Left lung (tissue), 10 donors: ENCODE data around the gene CACNA1S. TPM values are rescaled to one million over a fixed set of nuclear protein-coding genes. Genes with fewer than 3 reads are reported as not detected.
A peak's percentile ranks its signal among the peaks of the same experiment; 100 is the strongest.

Experiments
- ATAC-seq: fragments of 200-7000 bp; cut with Tn5 transposase; one replicate; pipeline ENCODE4 v1.9.1; 2020; ENCODE audit warnings: moderate library complexity
- DNase-seq, 4 donors: peaks; one replicate each; pipeline ENCODE4 v3.0.0-alpha.2; 2013 to 2020
- H3K27ac ChIP-seq, 2 donors: fragments of 200-600 bp; sonication (generic) in 1 of 2; one replicate each; pipeline versions ENCODE4 v1.5.0 to v1.8.0; 2020 to 2021
- H3K27me3 ChIP-seq, 2 donors: fragments of 200-600 bp; sonication (generic) in 1 of 2; one replicate each; pipeline versions ENCODE4 v1.5.0 to v1.8.0; 2020 to 2021
- H3K36me3 ChIP-seq, 2 donors: fragments of 200-600 bp; sonication (generic) in 1 of 2; one replicate each; pipeline versions ENCODE4 v1.5.0 to v1.8.0; 2020 to 2021
- H3K4me1 ChIP-seq, 2 donors: fragments of 200-600 bp; one replicate each; pipeline ENCODE4 v1.8.0; 2021
- H3K4me3 ChIP-seq, 2 donors: fragments of 200-600 bp; sonication (generic) in 1 of 2; one replicate each; pipeline versions ENCODE4 v1.5.0 to v1.8.0; 2020 to 2021; ENCODE audit warnings: mild to moderate bottlenecking in 1 of 2
- H3K9me3 ChIP-seq, 2 donors: fragments of 200-600 bp; sonication (generic) in 1 of 2; one replicate each; pipeline versions ENCODE4 v1.5.0 to v1.8.0; 2020 to 2021
- CTCF ChIP-seq, 2 donors: fragments of 200-600 bp; sonication (generic) in 1 of 2; IDR thresholded peaks; one replicate each; pipeline versions ENCODE4 v1.5.0 to v1.8.0; 2021; ENCODE audit warnings: antibody characterized with exemption in 2 of 2
- intact Hi-C, 2 donors: fragments of 100-400 bp; cut with DNase I; formaldehyde crosslinking; loops; one replicate each; pipeline versions ENCODE4 v1.11.2 to v1.14.2; 2022
- polyA plus RNA-seq, 6 donors: library from polyadenylated mRNA; unstranded; fragments of 120-200 nt; gene quantifications; one replicate each; pipeline ENCODE4 v1.2.1, GENCODE V29; 2013; ENCODE audit not compliant: insufficient read length in 6 of 6
- total RNA-seq, 2 donors: library from RNA; stranded (reverse); fragmentation: NEBNext Ultra II Directional; extraction: Animal tissue kit (Norgen Biotek cat#: 25700); gene quantifications; one replicate each; pipeline ENCODE4 v1.2.1, GENCODE V29; 2021
- donor health status: DM: no; HTN: yes; CAD: no.
- donor health status: DM: no; HTN: no; CAD: no.

CACNA1S gene
- total and polyA plus RNA-seq, 8 donors = 0.10 to 0.17 (median 0.12) TPM; not detected in 1

- H3K4me3 ChIP-seq = peak overlapping the region in 1 of 2 donors; percentile 58
- peaks cover 0 to 21% of the 10 kb centered on the region in 2 donors for H3K27me3 ChIP-seq
- DNase-seq (no peak), ATAC-seq (no peak)
- TF ChIP-seq CTCF (IDR thresholded peaks at IDR 0.05) = no peak
- peak overlapping the region in 1 of 2 donors; percentile 88 for H3K27ac ChIP-seq
- no peaks in the 10 kb centered on the region for H3K9me3 ChIP-seq
- peaks cover 12 to 93% of the 10 kb centered on the region in 2 donors for H3K4me1 ChIP-seq
- intact Hi-C loops = no loop called here
- H3K36me3 ChIP-seq = no peaks in the 10 kb centered on the region
These were observed 90.4 kb downstream of the CACNA1S start for GRCh38 chr1:201021630-201022492.

- Histone ChIP-seq H3K27me3 (peaks cover 0 to 21% of the 10 kb centered on the region in 2 donors), H3K9me3 (no peaks in the 10 kb centered on the region), H3K36me3 (no peaks in the 10 kb centered on the region), H3K4me3 (peak overlapping the region in 1 of 2 donors; percentile 58), H3K27ac (peak overlapping the region in 1 of 2 donors; percentile 88), H3K4me1 (peaks cover 13 to 93% of the 10 kb centered on the region in 2 donors)
- ATAC-seq = no peak
- peak in 1 of 2 donors; percentile 9 for TF ChIP-seq CTCF (IDR thresholded peaks at IDR 0.05)
- DNase-seq = no peak
- intact Hi-C loops = no loop called here
These were observed 91.3 kb downstream of the CACNA1S start for GRCh38 chr1:201020721-201021629.

GRCh38 chr1:201020040-201020591, 92.1 kb downstream of the CACNA1S start:
- H3K36me3 ChIP-seq = no peaks in the 10 kb centered on the region
- no peak for DNase-seq
- H3K4me1 ChIP-seq = peaks cover 20 to 93% of the 10 kb centered on the region in 2 donors
- H3K27ac ChIP-seq = peak overlapping the region; percentile 67 to 88
- H3K9me3 ChIP-seq = no peaks in the 10 kb centered on the region
- no peak for TF ChIP-seq CTCF (IDR thresholded peaks at IDR 0.05)
- no peak for ATAC-seq
- H3K27me3 ChIP-seq = peaks cover 0 to 22% of the 10 kb centered on the region in 2 donors
- intact Hi-C loops = no loop called here
- no peak overlapping the region for H3K4me3 ChIP-seq

- peaks cover 20 to 93% of the 10 kb centered on the region in 2 donors for H3K4me1 ChIP-seq
- DNase-seq = peak in 2 of 4 donors; percentile 85 to 91
- intact Hi-C loops = no loop called here
- no peaks in the 10 kb centered on the region for H3K36me3 ChIP-seq
- H3K9me3 ChIP-seq = no peaks in the 10 kb centered on the region
- ATAC-seq = peak; percentile 71
- H3K4me3 ChIP-seq = no peak overlapping the region
- H3K27ac ChIP-seq = peak overlapping the region; percentile 67 to 88
- TF ChIP-seq CTCF (IDR thresholded peaks at IDR 0.05) = no peak
- peaks cover 0 to 29% of the 10 kb centered on the region in 2 donors for H3K27me3 ChIP-seq
These were observed 92.8 kb downstream of the CACNA1S start for GRCh38 chr1:201019321-201019977.
